SU-DHL-6 (cell line): ENCODE data around the gene SLC30A4.

Experiments used
- H2AFZ ChIP-seq: fragments of 200-600 bp; sonication (generic); 2 replicates; pipeline ENCODE4 v1.6.1; 2014; ENCODE audit warnings: low read depth, mild to moderate bottlenecking, moderate library complexity, mixed read lengths, antibody characterized with exemption, low read length; ENCODE audit not compliant: severe bottlenecking
- H3F3A ChIP-seq: fragments of 200-600 bp; shearing (Covaris generic); 2 replicates; pipeline ENCODE4 v1.6.0; 2016; ENCODE audit warnings: antibody characterized with exemption, mild to moderate bottlenecking; ENCODE audit not compliant: insufficient read depth
- H3K27ac ChIP-seq: fragments of 200-600 bp; sonication (generic); 2 replicates; pipeline ENCODE4 v1.5.1; 2016; ENCODE audit warnings: low read depth, mild to moderate bottlenecking, low read length, moderate library complexity, mixed read lengths
- H3K27me3 ChIP-seq: fragments of 200-600 bp; sonication (generic), shearing (Covaris generic); 2 replicates; pipeline ENCODE4 v1.6.0; 2014; ENCODE audit warnings: mild to moderate bottlenecking, low read length
- H3K36me3 ChIP-seq: fragments of 200-600 bp; sonication (generic); 2 replicates; pipeline ENCODE4 v1.6.1; 2014; ENCODE audit warnings: mild to moderate bottlenecking, low read length, mixed read lengths
- H3K4me2 ChIP-seq: fragments of 300-600, 200-600 bp; shearing (Covaris generic), sonication (generic); 2 replicates; pipeline ENCODE4 v1.6.0; 2014; ENCODE audit warnings: low read length, low read depth, mild to moderate bottlenecking; ENCODE audit not compliant: poor library complexity, severe bottlenecking
- H3K4me3 ChIP-seq: fragments of 200-600 bp; sonication (generic); 2 replicates; pipeline ENCODE4 v1.5.1; 2014; ENCODE audit warnings: antibody characterized with exemption, low read length, mild to moderate bottlenecking, mixed read lengths; ENCODE audit not compliant: insufficient read depth, poor library complexity, severe bottlenecking
- H3K79me2 ChIP-seq: fragments of 200-600 bp; sonication (generic); 2 replicates; pipeline ENCODE4 v1.6.1; 2014; ENCODE audit warnings: mild to moderate bottlenecking, low read length, moderate library complexity; ENCODE audit not compliant: insufficient read depth
- H3K9ac ChIP-seq: fragments of 200-600 bp; sonication (generic); 2 replicates; pipeline ENCODE4 v1.7.0; 2014; ENCODE audit warnings: mild to moderate bottlenecking, low read length
- H3K9me2 ChIP-seq: fragments of 200-600 bp; sonication (generic); replicated peaks from 2 replicates; pipeline ENCODE4 v1.6.1; 2014; ENCODE audit warnings: low read length; ENCODE audit not compliant: insufficient read depth
- H3K9me3 ChIP-seq: fragments of 200-600 bp; sonication (generic); 2 replicates; pipeline ENCODE4 v1.6.1; 2014; ENCODE audit warnings: low read length, mixed read lengths; ENCODE audit not compliant: insufficient read depth
- H4K20me1 ChIP-seq: fragments of 200-600 bp; sonication (generic); 2 replicates; pipeline ENCODE4 v1.6.1; 2014; ENCODE audit warnings: low read depth, mild to moderate bottlenecking, antibody characterized with exemption, low read length, moderate library complexity, mixed read lengths
- EZH2phosphoT487 ChIP-seq: fragments of 200-600 bp; sonication (generic), shearing (Covaris generic); conservative IDR thresholded peaks from 2 replicates; pipeline ENCODE4 v1.6.1; 2018; ENCODE audit warnings: mild to moderate bottlenecking, antibody characterized with exemption, low read length, moderate library complexity, mixed read lengths
- TF ChIP-seq, protein P1 (sequence below): fragments of 200-600 bp; sonication (generic); IDR thresholded peaks from one replicate; pipeline ENCODE4 v1.5.1; 2017; ENCODE audit warnings: antibody characterized with exemption, mild to moderate bottlenecking, low read length, moderate library complexity; ENCODE audit not compliant: insufficient read depth, poor library complexity, severe bottlenecking

SLC30A4 gene

DNA sequence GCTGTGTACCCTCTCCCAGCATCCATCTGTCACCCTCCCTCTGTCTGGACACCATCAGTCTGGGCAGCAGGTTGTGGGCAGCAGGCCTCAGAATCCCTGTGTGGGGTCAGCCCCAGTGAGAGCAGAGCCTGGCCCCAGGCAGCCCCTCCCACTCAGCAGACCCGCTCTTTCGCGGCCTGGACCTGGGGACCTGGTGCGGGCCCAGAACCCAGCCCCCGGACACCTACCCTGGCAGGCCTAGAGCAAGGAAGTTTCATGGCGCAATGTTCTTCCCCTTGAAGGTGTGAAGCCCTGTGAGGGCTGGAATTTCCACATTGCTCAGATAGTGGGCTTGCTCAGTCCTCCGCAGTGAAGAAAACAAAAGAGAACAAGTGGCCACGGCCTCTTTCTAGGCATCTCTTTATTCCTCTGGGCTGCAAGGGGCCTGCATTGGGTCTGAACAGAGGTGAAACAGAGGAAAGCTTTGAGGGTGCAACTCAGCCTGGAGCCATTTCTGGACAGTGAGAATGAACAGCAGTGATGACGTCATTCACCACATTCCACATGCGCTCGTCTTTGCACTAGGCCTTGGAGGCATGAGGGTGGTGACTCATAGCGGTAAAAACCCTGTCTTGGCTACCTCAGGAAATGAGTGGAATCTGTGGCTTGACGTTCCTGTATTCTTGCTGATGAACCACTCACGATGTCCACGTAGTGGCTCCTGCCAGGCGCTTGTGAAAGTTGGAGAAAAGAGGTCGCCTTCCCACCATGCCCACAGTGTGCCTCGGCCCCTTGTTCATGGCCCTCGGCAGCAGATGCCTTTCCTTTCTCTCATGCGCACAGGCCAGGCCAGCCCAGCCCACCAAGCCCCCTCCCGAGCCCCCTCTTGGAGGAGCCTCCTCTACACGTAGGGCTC is 66.1 kb downstream of the SLC30A4 start:
- Histone ChIP-seq H3K27ac (no peak overlapping the region), H2AFZ (no peak overlapping the region), H3F3A (peaks cover 10% of the 10 kb centered on the region; the same call in 1 of the 2 replicates), H3K9me3 (no peaks in the 10 kb centered on the region), H3K4me2 (no peak overlapping the region), H3K4me3 (no peak overlapping the region), H3K27me3 (no peaks in the 10 kb centered on the region), H3K9me2 (no peaks in the 10 kb centered on the region), H3K9ac (no peak overlapping the region), H3K36me3 (no peaks in the 10 kb centered on the region), H3K79me2 (no peaks in the 10 kb centered on the region), H4K20me1 (no peaks in the 10 kb centered on the region)
- no peak for TF ChIP-seq EZH2phosphoT487
- TF ChIP-seq, protein P1, sequence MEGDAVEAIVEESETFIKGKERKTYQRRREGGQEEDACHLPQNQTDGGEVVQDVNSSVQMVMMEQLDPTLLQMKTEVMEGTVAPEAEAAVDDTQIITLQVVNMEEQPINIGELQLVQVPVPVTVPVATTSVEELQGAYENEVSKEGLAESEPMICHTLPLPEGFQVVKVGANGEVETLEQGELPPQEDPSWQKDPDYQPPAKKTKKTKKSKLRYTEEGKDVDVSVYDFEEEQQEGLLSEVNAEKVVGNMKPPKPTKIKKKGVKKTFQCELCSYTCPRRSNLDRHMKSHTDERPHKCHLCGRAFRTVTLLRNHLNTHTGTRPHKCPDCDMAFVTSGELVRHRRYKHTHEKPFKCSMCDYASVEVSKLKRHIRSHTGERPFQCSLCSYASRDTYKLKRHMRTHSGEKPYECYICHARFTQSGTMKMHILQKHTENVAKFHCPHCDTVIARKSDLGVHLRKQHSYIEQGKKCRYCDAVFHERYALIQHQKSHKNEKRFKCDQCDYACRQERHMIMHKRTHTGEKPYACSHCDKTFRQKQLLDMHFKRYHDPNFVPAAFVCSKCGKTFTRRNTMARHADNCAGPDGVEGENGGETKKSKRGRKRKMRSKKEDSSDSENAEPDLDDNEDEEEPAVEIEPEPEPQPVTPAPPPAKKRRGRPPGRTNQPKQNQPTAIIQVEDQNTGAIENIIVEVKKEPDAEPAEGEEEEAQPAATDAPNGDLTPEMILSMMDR, result no peak

DNA sequence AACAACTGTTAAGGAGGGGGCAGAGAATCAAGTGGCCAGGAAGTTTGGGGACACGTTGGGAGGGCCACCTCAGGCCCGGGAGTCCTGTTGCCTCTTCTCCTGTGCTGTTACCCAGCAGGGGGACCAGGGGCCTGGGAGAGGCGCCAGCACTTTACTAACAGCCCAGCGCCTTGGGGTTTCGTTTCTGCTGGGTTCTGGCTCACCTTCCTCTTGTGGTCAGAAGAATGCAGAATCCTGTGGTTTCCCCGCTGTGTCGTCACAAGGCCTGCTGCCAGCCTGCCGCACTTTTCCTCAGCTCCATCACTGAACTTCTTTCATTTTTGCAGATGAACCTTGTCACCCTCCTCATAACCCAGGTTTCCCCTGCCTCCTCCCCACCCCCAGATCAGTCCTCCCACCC is 67.7 kb downstream of the SLC30A4 start:
- Histone ChIP-seq H3K27ac (no peak overlapping the region), H3K4me3 (no peak overlapping the region)

DNA sequence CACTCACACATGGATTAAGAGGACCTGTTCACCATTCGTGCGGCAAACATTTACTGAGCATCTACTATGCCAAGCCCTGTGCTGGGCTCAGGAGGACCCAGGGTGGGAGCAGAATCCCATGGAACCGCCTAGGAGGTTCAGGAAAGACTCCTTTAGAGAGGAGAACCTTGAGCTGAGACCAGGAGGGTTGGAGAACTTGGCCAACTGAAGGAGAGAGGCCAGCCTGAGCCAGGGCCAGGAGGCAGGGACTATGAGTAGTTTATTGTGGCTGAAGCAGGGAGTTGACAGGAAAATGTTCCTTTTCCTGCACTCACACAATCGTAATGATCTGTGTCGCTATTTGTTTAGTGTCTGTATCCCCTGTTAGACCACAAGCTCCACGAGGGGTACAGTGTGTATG is 71.3 kb downstream of the SLC30A4 start:
- Histone ChIP-seq H3K9ac (no peak overlapping the region), H4K20me1 (no peaks in the 10 kb centered on the region), H3K27ac (no peak overlapping the region), H2AFZ (no peak overlapping the region), H3K9me3 (no peaks in the 10 kb centered on the region), H3K79me2 (no peaks in the 10 kb centered on the region), H3K27me3 (no peaks in the 10 kb centered on the region), H3K36me3 (no peaks in the 10 kb centered on the region), H3K9me2 (no peaks in the 10 kb centered on the region), H3F3A (no peaks in the 10 kb centered on the region), H3K4me3 (no peak overlapping the region), H3K4me2 (no peak overlapping the region)
- TF ChIP-seq, protein P1, result no peak
- no peak for TF ChIP-seq EZH2phosphoT487

More for the DNA sequence above, 67.7 kb downstream of the SLC30A4 start:
- Histone ChIP-seq H4K20me1 (no peaks in the 10 kb centered on the region), H3K9ac (no peak overlapping the region), H3F3A (peaks cover 10% of the 10 kb centered on the region; the same call in 1 of the 2 replicates), H2AFZ (no peak overlapping the region), H3K9me3 (no peaks in the 10 kb centered on the region), H3K4me2 (no peak overlapping the region), H3K36me3 (no peaks in the 10 kb centered on the region), H3K27me3 (no peaks in the 10 kb centered on the region), H3K79me2 (no peaks in the 10 kb centered on the region), H3K9me2 (no peaks in the 10 kb centered on the region)
- TF ChIP-seq, protein P1, result no peak
- no peak for TF ChIP-seq EZH2phosphoT487
